C4-2B (cell line): ENCODE results near the gene ELMO1.

Experiments used
- ZFX ChIP-seq: fragments of 450-650 bp; IDR thresholded peaks from 2 replicates; pipeline ENCODE4 v1.6.1; 2017
- TF ChIP-seq, protein P1 (sequence below): fragments of 450-650 bp; conservative IDR thresholded peaks from 2 replicates; pipeline ENCODE4 v1.5.1; 2017; ENCODE audit warnings: mild to moderate bottlenecking

DNA sequence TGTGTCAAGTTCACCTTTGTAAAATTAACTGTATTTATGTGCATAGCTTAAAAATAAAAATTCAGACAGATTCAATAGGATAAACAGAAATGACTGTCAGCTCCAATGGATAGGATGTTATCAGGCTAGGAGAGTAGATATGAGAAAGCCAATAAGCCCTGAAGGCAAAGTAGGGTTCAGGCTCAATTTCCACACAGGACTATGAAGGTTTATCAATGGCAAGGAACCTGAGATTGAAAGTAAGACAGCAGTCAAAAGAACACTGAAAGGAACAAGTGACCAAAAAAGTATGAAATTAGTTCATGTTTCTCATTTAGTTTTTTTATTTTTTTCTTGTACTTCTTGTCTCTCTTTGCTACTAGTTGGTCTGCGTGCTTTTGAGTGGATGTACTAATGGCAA, 121.4 kb downstream of the ELMO1 start:
- TF ChIP-seq, protein P1, sequence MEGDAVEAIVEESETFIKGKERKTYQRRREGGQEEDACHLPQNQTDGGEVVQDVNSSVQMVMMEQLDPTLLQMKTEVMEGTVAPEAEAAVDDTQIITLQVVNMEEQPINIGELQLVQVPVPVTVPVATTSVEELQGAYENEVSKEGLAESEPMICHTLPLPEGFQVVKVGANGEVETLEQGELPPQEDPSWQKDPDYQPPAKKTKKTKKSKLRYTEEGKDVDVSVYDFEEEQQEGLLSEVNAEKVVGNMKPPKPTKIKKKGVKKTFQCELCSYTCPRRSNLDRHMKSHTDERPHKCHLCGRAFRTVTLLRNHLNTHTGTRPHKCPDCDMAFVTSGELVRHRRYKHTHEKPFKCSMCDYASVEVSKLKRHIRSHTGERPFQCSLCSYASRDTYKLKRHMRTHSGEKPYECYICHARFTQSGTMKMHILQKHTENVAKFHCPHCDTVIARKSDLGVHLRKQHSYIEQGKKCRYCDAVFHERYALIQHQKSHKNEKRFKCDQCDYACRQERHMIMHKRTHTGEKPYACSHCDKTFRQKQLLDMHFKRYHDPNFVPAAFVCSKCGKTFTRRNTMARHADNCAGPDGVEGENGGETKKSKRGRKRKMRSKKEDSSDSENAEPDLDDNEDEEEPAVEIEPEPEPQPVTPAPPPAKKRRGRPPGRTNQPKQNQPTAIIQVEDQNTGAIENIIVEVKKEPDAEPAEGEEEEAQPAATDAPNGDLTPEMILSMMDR = no peak
- no peak for TF ChIP-seq ZFX
